Activated CD8-positive, alpha-beta memory T cell treated with anti-CD3 and anti-CD28 coated beads for 48 hours (primary cell): Measurements from ENCODE around the gene SLC9A1.
A peak's percentile ranks its signal among the peaks of the same experiment; 100 is the strongest.
"Not testable (repeated sequence)": the region's sequence is repeated elsewhere in the genome, so short reads cannot be mapped to it uniquely, and the experiment has no call there.

ENCODE experiments used
- DNase-seq, 3 experiments: peaks; one replicate each; pipeline ENCODE4 v3.0.0-alpha.2; 2020; ENCODE audit warnings: low read depth in 2 of 3, low spot score in 2 of 3

Gene SLC9A1

DNA sequence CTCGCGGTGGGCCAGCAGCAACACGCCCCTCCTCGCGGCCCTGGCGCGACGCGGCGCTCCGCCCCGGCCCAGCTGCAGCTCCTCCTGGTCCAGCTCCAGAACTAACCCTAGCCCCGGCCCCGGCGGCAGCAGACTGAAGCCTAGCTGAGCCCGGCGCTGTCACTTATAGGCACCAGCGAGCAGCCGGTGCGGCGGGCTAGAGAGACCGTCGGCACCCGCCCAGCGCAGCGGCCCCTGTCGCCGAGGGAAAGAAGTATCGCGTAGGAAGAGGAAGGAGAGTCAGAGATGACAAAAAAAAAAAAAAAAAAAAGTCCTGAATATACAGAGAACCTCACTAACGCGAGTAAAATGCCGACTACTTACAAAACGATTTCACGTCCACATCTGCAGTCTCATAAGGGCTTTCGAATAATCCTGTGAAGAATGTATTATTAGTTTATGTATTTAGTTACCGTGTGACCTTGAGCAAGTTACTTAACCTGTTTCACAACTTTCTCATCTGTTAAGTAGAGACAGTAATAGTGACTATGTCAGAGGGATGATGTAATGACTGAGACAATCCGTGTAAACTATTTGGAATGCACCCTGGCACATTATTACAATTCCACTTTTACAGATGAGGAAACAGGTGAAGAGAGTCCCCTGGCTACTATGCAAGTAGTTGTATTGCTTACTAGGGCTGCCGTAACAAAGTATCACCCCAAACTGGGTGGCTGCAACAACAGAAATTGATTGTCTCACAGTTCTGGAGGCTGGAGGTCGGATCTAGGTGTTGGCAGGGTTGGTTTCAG is at the start of gene SLC9A1:
SLC9A1 (minus strand) TSS at position 135 of the 791 bp plus-strand sequence. CDS start 791 bp downstream, outside the sequence.
- peak; percentile 80 to 93 (median 92) for DNase-seq

DNA sequence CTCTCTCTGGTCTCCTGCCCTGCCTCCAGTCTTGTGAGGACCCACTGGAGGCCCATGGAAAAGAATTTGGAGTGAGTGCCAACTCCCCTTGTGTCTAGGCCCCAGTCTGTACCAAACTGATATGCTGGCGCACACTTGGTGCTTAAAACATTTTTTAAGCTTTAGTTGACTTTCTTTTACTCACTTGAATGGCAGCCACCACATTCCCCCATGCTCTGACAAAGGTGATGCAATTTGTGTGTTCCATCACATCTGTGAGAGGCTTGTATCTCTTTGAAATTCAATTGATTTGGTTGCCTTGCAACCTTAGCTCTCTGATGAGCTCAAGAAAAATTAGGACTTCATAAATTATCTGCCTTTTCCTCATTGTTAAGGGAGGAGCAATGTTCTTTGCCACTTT is 49.0 kb upstream of the SLC9A1 start:
- DNase-seq = no peak

DNA sequence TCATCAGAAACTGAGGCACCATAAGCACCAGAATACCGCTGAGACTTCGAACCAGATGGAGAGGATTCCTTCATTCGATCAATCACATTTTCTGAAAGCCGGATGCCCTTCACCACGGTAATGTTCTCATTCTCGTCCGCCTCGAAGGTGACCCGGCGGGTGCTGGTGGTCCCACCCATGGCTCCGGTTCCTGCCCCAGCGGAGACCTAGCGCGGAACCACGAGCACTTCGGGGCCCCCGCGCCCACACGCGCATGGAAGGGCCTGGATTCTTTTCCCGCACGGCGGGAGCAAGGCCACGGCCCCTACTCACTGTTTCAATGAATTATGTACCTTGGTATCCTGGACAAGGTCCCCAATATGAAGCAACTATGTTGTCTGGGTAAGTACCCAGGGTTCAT is 46.4 kb upstream of the SLC9A1 start:
- no peak for DNase-seq

DNA sequence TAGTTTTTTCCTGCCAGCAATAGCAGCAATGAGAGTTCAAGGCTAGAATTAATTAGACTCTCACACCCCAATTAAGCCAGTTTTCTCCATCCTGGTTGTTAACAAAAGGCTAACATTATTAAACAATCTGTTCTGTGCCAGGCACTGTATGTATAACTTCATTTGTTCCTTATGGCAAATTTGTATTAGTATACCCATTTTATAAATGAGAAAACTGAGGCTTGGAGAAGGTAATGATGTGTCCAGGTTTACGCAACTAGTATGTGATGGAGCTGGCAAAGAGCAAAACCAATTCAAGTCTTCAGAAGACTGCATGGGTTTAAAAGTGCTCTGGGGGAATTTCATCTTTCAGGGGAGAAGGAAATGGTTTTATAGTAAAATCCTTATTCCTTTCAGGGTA is 38.3 kb upstream of the SLC9A1 start:
- DNase-seq = no peak

DNA sequence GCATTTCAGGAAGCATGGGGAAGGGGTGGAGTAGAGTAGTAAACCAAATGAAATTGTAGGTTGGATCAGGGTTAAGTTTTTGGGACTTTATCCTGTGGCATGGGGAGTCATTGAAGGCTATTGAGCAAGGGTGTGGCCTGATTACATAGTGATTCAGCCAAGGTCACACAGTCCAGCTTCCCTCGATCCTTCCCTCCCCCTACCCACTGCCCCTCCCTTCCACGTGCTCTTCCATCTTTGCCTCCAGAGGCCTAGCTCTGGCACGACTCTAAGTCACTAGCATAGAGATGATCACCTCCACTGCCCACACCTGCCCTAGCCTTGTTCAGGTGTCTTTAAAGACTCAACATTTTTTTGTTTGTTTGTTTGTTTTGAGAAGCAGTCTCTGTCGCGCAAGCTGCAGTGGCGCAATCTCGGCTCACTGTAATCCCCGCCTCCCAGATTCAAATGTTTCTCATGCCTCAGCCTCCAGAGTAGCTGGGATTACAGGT is 37.2 kb upstream of the SLC9A1 start:
- DNase-seq = no peak

DNA sequence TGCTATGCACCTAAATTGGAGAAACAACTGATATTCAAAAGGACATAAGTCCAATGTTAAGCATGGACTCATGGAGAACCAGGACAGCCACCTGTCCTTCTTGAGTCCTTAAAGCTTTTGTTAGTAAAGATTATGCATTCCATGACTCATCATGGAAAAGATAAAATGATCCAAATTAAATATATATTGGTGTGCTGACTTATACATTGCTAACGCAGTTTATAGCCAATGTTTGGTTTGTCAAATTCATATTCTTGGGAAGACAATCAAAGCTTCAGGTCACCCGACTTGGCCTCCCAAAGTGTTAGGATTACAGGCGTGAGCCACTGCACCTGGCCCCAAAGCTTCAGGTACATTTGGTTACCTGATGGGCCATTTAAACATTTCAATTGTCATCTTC is 29.7 kb upstream of the SLC9A1 start:
- DNase-seq = not testable (repeated sequence)

DNA sequence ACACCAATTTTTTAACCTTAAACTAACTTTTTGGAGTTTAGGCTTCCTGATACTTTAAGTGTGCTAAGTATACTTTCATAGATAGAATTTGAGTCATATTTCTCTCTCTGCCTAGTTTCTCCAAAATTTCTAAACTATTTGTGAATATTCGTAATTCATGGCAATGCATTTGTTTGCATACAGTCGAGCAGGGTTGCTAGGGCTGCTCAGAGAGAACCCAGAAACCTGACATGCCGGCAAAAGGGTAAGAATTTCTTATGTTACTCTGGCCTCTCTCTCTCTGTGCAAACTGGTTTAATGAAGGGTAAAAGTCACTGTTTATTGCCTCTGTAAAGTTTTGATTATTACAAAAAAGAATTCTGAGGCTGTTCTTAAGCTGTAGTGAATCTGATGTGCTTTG is 25.1 kb upstream of the SLC9A1 start:
- DNase-seq = no peak

DNA sequence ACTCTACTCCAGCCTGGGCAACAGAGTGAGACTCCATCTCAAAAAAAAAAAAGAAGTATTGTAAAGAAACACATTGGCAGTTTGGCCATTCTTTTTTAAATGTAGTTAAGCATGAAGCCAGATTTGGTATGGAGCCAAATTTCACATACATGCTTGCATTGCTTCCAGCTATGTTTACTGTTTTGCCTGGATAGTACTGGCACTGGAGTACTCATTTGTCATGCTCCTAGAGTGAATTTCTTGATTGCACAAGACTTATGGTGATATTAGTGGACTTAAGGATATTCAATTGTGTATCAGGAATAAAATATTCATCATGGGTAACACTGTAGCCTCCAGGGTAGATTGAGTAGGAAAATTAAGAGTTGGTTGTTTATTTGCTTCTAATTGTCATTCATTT is 24.5 kb upstream of the SLC9A1 start:
- DNase-seq = no peak

DNA sequence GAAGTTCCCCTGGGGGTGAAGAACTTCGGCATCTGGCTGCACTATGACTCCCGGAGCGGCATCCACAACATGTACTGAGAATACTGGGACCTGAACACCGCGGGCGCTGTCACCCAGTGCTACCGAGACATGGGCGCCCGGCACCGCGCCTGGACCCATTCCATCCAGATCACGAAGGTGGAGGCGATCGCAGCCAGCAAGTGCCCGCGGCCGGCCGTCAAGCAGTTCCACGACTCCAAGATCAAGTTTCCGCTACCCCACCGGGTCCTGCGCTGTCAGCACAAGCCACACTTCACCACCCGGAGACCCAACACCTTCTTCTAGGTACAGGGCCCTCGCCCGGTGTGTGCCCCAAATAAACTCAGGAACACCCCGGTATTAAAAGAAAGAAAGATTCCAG is 22.0 kb upstream of the SLC9A1 start:
- DNase-seq = no peak

DNA sequence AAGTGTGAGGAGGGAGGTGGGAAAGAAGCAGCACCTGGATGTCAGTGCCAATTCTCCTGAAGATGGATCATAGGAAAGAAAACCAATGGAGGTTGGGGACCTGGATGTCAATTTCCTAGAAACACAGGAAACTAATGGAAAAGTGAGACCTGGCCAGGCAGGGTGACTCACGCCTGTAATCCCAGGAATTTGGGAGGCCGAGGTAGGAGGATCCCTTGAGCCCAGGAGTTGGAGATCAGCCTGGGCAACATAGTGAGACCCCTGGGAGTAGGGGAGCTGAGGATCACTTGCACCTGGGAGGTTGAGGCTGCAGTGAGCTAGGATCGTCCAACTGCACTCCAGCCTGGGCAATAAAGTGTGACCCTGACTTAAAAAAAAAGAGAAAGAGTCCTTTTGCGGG is 21.4 kb upstream of the SLC9A1 start:
- DNase-seq = no peak

DNA sequence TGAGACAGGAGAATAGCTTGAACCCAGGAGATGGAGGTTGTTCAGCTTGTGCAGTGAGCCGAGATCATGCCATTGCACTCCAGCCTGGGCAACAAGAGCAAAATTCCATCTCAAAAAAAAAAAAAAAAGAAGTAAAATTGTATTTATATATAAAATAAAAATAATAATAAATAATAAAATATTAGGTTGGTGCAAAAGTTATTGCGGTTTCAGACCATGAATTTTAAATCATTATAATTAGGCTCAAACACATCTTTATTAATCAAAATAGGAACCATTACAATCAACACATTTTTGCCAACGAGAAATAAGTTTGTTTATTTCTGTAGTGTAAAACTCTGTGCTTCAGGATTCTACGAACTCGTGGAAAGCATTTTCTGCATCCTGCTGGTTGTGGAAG is 18.1 kb upstream of the SLC9A1 start:
- DNase-seq = not testable (repeated sequence)

DNA sequence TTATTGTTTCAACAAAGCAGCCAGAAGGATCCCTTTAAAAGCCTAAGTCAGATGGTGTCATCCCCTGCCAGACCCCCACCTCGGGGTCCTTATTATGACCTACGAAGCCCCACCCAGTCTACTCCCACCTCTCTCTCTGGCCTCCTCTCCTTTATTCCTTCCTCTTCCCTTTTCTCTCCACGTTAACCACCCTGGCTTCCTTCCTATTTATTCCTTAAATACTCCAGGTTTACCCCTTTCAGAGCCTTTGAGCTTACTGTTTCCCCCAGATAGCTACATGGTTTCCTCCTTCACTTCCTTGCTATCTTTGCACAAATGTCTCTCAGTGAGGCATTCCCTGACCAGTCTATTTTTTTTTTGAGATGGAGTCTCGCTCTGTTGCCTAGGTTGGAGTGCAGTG is 12.0 kb upstream of the SLC9A1 start:
- no peak for DNase-seq

DNA sequence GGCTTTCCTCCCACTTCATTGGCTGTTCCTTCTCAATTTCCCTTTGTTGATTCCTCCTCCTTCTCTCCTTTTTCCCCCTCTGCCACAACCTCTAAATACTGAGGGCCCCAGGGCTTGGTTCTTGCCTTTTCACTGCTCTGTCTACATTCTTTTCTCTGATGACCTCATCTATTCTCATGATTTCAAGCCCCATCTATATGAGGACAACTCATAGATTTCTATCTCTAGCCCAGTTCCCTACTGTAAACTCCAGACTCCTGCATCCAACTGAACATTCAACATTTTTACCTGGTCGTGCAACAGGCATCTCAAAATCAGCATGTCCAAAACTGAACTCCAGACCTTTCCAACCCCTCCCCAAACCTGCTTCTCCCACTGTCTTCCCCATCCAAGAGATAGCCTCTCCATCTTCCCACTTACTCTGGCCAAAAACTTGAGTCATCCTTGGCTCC is 11.5 kb upstream of the SLC9A1 start:
- DNase-seq = no peak

DNA sequence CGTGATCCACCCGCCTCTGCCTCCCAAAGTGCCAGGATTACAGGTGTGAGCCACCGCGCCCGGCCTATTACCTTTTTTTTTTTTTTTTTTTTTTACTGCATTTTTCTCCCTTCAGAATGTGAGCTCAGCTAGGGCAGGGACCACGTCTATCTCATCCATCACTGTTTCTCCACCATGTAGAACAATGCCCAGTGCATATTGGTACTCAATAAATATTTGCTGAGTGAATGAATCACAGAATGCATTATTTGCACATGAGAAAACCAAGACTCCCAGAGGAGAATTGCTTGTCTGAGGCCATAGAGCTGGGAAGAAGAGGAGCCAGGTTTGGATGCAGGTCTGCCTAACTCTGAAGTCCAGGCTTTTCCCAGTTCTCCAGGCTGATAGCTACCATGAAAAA is 8.2 kb upstream of the SLC9A1 start:
- DNase-seq = no peak

DNA sequence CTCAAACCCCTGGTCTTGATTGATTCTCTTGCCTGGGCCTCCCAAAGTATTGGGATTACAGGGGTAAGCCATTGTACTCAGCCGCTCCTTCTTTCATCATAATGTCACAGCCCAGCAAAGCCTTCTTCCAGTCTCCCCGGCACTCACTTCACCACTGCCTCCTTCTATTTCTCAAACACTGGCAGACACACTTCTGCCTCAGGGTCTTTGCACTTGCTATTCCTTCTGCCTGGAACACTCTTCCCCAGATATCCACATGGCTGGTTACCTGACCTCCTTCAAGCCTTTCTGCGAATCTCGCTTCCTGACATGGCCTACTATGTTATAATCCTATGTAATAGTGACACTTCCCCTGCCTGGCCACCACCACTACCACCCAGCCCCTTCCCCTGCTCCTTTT is 7.2 kb upstream of the SLC9A1 start:
- no peak for DNase-seq

DNA sequence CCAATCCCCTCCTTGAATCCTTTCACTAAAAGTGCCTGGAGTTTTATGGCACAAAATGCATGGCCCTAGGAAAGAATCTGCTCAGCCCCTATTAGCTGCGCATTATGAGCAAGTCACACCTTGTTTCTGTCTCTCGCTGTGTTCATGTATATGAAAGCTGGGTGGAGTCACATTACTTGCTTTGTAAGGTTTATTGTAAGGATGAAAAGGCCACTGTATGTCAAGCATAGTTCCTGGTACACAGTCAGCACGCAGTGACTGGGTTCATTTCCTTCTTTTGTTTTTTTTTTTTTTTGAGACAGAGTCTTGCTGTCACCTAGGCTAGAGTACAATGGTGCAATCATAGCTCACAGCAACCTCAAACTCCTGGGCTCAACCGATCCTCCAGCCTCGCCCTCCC is 6.7 kb upstream of the SLC9A1 start:
- no peak for DNase-seq

DNA sequence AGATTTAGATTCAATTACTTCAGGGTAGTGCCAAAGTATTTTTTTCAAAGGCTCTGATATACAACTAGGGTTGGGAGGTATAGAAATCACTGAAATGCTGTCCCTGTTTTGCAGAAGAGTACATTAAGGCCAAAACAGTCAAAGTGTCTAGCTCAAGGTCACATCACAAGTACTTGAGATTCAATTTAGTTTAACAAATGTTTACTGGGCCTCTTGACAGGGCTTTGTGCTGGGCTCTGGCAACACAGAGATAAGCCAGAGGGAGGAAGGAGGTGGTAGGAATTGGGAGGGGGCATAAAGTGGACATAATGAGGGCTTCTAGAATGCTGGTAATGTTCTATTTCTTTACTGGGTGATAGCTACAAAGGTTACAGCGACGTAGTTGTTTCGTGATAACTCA is 2.3 kb upstream of the SLC9A1 start:
- DNase-seq = no peak

DNA sequence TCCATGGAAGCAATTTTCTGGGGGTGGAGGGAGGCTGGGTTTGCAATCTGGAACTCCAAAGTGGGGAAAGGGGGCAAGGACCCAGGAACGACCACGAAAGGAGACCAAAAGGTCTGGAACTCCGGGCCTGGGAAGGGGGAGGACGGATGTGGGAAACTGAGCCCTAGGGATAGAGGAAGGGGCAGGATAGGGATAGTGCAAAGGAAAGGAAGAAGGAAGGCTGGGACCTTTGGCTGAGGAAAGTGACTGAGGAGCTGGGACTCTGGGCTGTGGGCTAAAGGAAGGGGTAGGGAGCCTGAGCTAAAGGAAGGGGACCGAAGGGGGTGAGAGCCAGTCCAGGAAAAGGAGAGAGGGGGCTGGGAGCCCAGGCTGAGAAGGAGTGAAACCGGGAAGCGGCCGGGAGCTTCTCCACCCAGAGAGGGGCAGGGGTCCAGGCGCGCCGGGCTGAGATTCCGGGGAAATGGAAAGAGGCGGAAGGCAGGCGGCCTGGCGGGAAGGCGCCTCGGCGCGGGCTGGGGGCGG is 395 bp downstream of the SLC9A1 start:
- no peak for DNase-seq

DNA sequence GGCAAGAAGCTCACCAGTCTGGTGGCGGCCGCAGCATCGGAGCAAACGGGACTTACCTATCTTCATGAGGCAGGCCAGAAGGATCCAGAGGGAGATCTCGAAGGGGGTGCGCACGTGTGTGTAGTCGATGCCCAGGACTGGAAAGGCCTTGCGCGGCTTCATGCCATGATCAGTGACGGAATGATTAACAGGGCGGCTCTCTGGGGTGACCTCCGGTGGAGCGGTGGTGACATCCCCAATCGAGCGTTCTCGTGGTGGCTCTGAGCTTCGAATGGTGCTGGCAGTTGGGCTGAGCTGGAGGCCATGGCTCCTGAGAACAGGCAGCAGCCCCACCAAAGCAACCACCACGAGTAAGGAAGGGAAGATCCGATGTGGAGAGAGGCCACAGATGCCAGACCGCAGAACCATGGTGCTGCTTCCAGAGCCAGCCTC is 982 bp downstream of the SLC9A1 start:
- DNase-seq = no peak

DNA sequence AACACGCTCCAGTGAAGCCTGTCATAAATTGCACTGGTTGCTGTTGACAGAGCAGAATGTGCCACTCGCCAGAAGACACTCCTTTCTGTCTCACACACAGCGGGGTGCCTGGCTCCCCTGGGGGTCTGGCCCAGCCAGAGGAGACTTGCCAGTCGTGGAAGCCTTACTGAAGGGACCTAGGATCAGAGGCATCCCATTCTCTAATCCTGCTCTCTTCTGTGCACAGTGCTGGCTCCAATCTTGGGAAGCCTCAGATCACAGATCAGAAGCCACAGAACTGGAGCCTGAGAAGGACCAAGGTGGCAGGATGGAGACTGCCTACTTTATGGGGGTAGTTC is 1.4 kb downstream of the SLC9A1 start:
- no peak for DNase-seq

DNA sequence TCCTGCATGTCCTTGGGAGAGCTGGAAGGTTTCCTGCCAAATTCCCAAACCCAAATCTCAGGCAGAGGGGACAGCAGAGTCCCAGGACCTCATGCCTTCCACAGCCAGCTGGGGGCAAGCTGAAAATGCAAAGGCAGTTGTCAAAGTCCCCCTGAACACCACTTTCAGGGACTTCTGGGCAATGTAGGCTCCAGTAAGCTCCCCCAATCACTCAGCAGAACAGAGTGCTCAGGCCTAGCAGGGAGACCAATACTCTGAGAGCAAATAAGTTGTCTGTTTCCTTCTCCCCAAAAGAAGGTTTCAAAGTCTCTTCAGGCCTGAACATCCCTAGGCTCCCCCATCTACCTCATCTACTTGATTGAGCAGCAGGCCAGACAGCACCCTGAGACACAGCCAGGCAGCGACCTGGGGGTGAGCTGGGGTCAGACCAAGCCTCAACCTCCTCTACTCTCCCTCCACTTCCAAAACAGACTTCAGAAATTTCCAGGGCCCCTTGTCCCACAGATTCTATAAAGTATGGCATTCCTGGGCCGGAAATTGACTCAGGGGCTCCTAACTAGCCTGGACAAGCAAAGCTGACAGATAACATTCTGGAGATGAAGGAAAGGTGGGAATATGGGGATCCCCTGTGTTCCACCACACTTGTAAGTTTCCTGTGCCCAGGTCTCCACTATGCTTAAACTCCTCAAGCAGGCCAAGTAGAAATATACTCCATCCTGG is 1.9 kb downstream of the SLC9A1 start:
- DNase-seq = no peak
